Activated CD4-positive, alpha-beta T cell treated with anti-CD3 and anti-CD28 coated beads for 24 hours (primary cell): Measurements from ENCODE around the gene CHCHD6.

ENCODE experiments used
- DNase-seq, 2 donors: peaks; one replicate each; pipeline ENCODE4 v3.0.0-alpha.2; 2020; ENCODE audit warnings: low read depth in 2 of 2

The CHCHD6 gene

GRCh38 chr3:126939733-126940132 is 235.7 kb downstream of the CHCHD6 start:
- no peak for DNase-seq

GRCh38 chr3:126941721-126942270 is 237.8 kb downstream of the CHCHD6 start:
- DNase-seq = no peak

- DNase-seq = no peak
Observed at GRCh38 chr3:126944089-126944965, 240.3 kb downstream of the CHCHD6 start.

GRCh38 chr3:126945171-126945721 is 241.2 kb downstream of the CHCHD6 start:
- DNase-seq = no peak

GRCh38 chr3:126945891-126946290 is 241.9 kb downstream of the CHCHD6 start:
- DNase-seq = no peak

GRCh38 chr3:126946405-126946804 is 242.4 kb downstream of the CHCHD6 start:
- no peak for DNase-seq

GRCh38 chr3:126947429-126947828 is 243.4 kb downstream of the CHCHD6 start:
- DNase-seq = no peak

GRCh38 chr3:126948980-126949535 is 245.0 kb downstream of the CHCHD6 start:
- DNase-seq = no peak

- DNase-seq = no peak
Observed at GRCh38 chr3:126951561-126951960, 247.5 kb downstream of the CHCHD6 start.

- no peak for DNase-seq
Observed at GRCh38 chr3:126952261-126952982, 248.4 kb downstream of the CHCHD6 start.

GRCh38 chr3:126952983-126953660 is 249.1 kb downstream of the CHCHD6 start:
- DNase-seq = no peak

GRCh38 chr3:126954141-126954842 is 250.3 kb downstream of the CHCHD6 start:
- no peak for DNase-seq

- no peak for DNase-seq
Observed at GRCh38 chr3:126955004-126955790, 251.2 kb downstream of the CHCHD6 start.

- DNase-seq = no peak
Observed at GRCh38 chr3:126956361-126956760, 252.3 kb downstream of the CHCHD6 start.

- DNase-seq = no peak
Observed at GRCh38 chr3:126956866-126957650, 253.0 kb downstream of the CHCHD6 start.

- DNase-seq = no peak
Observed at GRCh38 chr3:126957776-126958637, 254.0 kb downstream of the CHCHD6 start.

- DNase-seq = no peak
Observed at GRCh38 chr3:126958638-126959085, 254.6 kb downstream of the CHCHD6 start.
